OCI-LY7 (cell line): ENCODE results near the gene VTI1A.

Source experiments
- CTCF ChIP-seq: fragments of 200-600 bp; sonication (generic); conservative IDR thresholded peaks from 2 replicates; pipeline ENCODE4 v1.5.1; 2014; ENCODE audit warnings: mild to moderate bottlenecking, antibody characterized with exemption, low read length, moderate library complexity, mixed read lengths
- EZH2phosphoT487 ChIP-seq: fragments of 200-600 bp; sonication (generic); IDR thresholded peaks from 2 replicates; pipeline ENCODE4 v1.6.1; 2018; ENCODE audit warnings: low read depth, borderline replicate concordance, mild to moderate bottlenecking, mixed run types, antibody characterized with exemption, low read length, moderate library complexity, mixed read lengths

- TF ChIP-seq CTCF = no peak
- TF ChIP-seq EZH2phosphoT487 = no peak
These were observed 19.8 kb downstream of the VTI1A start for GRCh38 chr10:112466802-112467201.
